Measurements from ENCODE around the gene TWSG1. TPM values are rescaled to one million over a fixed set of nuclear protein-coding genes. Genes with fewer than 3 reads are reported as not detected.

TWSG1 gene
- total and polyA plus RNA-seq, 2 donors (not counting 3 experiments of a cell fraction or from before 2014, with no cell fraction given), result 52.4 to 57.4 TPM

DNA sequence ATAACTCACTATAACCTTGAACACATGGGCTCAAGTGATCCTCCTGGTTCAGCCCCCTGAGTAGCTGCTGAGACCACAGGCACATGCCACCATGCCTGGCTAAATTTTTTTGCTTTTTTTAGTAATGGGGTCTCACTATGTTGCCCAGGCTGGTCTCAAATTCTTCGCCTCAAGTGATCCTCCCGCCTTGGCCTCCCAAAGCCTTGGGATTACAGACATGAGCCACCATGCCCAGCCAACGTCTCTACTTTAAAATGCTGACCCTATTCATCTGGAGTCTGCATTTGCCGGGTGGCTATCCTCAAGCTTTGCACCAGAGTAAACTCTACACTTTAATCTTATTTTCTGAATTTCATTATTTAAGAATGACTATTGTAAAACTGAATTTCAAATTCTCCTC is 103.1 kb downstream of the TWSG1 start:
- POLR2A ChIA-PET, result no interaction called here
- FAIRE-seq, result no peak
- dilution Hi-C loops (cut with MboI; ENCODE audit: extremely low pct_ligation_motif_present, low sequenced_read_pairs), result no loop called here

DNA sequence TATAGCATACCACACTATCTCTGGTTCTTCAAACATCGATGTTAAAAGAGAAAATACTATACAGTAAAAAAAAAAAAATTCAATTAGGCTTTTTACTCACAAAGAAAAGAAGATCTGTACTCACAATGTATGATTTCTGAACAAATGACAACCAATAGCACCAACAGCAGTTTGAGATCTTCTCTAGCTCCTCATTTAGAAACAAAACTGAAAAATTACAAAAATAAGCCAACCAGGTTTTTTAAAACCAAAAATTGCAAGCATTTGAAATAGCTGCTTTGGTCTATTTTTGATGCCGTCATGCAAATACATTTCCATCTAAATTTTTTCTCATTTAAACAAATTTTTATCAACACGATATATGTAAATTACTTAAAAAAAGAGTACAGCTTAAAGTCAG is 106.5 kb downstream of the TWSG1 start:
- intact Hi-C loops (cut with micrococcal nuclease) (no loop called here), dilution Hi-C loops (cut with MboI; ENCODE audit: extremely low pct_ligation_motif_present, low sequenced_read_pairs) (no loop called here)
- H2AFZ ChIP-seq (ENCODE audit: low read depth, low read length), result no peak overlapping the region
- no peaks in the 10 kb centered on the region for H3K9me1 ChIP-seq (replicated peaks; ENCODE audit: control insufficient read depth, extremely low read depth, insufficient read depth, low read length)
- H3K4me3 ChIP-seq (replicated peaks in 1 of 3; ENCODE audit: insufficient read depth in 1 of 3, low read depth in 1 of 3, low read length in 3 of 3), result no peak overlapping the region
- H3K9me3 ChIP-seq (replicated peaks; ENCODE audit: control insufficient read depth, insufficient read depth, low read length), result no peaks in the 10 kb centered on the region
- H3K4me2 ChIP-seq (ENCODE audit: insufficient read depth, low read length), result no peak overlapping the region
- H3K79me2 ChIP-seq (ENCODE audit: control insufficient read depth, insufficient read depth, low read length), result no peaks in the 10 kb centered on the region
- no peaks in the 10 kb centered on the region for H3K36me3 ChIP-seq (ENCODE audit: control insufficient read depth in 2 of 2, extremely low read depth in 1 of 2, insufficient read depth in 2 of 2, low read length in 2 of 2)
- TF ChIP-seq, protein P1, sequence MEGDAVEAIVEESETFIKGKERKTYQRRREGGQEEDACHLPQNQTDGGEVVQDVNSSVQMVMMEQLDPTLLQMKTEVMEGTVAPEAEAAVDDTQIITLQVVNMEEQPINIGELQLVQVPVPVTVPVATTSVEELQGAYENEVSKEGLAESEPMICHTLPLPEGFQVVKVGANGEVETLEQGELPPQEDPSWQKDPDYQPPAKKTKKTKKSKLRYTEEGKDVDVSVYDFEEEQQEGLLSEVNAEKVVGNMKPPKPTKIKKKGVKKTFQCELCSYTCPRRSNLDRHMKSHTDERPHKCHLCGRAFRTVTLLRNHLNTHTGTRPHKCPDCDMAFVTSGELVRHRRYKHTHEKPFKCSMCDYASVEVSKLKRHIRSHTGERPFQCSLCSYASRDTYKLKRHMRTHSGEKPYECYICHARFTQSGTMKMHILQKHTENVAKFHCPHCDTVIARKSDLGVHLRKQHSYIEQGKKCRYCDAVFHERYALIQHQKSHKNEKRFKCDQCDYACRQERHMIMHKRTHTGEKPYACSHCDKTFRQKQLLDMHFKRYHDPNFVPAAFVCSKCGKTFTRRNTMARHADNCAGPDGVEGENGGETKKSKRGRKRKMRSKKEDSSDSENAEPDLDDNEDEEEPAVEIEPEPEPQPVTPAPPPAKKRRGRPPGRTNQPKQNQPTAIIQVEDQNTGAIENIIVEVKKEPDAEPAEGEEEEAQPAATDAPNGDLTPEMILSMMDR (IDR thresholded peaks at IDR 0.05; ENCODE audit: extremely low read depth in 1 of 2, insufficient read depth in 1 of 2, low read depth in 1 of 2, low read length in 2 of 2), result no peak
- TF ChIP-seq FOS (IDR thresholded peaks at IDR 0.05; ENCODE audit: borderline replicate concordance, insufficient read depth, low read length), result no peak
- no peak for TF ChIP-seq MAX (IDR thresholded peaks at IDR 0.05; ENCODE audit: insufficient read depth, insufficient read length)
- TF ChIP-seq POLR2A (IDR thresholded peaks at IDR 0.05; ENCODE audit: low read depth, low read length), result no peak
- TF ChIP-seq GATA2 (IDR thresholded peaks at IDR 0.05; ENCODE audit: insufficient read depth, insufficient read length, low read depth, low read length), result no peak
- TF ChIP-seq POLR2AphosphoS5 (IDR thresholded peaks at IDR 0.05; ENCODE audit: insufficient read depth, low read depth, low read length), result no peak
- no peak for TF ChIP-seq MYC (IDR thresholded peaks at IDR 0.05; ENCODE audit: low read depth, low read length)
- TF ChIP-seq JUN (IDR thresholded peaks at IDR 0.05; ENCODE audit: borderline replicate concordance, insufficient read depth, insufficient read length, low read depth), result no peak
- no peak for TF ChIP-seq EZH2 (IDR thresholded peaks at IDR 0.05; ENCODE audit: borderline replicate concordance, low read depth, low read length, severe bottlenecking)
- H3K27me3 ChIP-seq (ENCODE audit: control insufficient read depth in 2 of 2, insufficient read depth in 2 of 2, low read length in 2 of 2), result peaks cover 0 to 4% of the 10 kb centered on the region in 2 experiments
- no peaks in the 10 kb centered on the region for H4K20me1 ChIP-seq (replicated peaks; ENCODE audit: control insufficient read depth, extremely low read depth, insufficient read depth, low read length)
- no peak overlapping the region for H3K27ac ChIP-seq (ENCODE audit: insufficient read depth, low read depth, low read length)
- DNase-seq (ENCODE audit: low read depth, low spot score) (no peak), FAIRE-seq (no peak)
- ChIA-PET POLR2A (interaction anchor here (0.7 kb wide), 1 partner anchor 1483 kb away, joined by 3 read pairs; no protein-coding TSS in a partner anchor), CTCF (interaction anchor here (1.5 kb wide), 1 partner anchor 14 kb away, joined by 3 read pairs; no protein-coding TSS in a partner anchor)
- H3K9ac ChIP-seq (replicated peaks; ENCODE audit: extremely low read depth, insufficient read depth, low read length), result no peak overlapping the region
- H3K4me1 ChIP-seq (ENCODE audit: control insufficient read depth, extremely low read depth, insufficient read depth, low read length), result no peaks in the 10 kb centered on the region
- BruUV-seq (replicated peaks), result no TSS peak

More for the DNA sequence above, 103.1 kb downstream of the TWSG1 start:
- no peak overlapping the region for H3K27ac ChIP-seq (ENCODE audit: insufficient read depth, low read depth, low read length)
- no peak overlapping the region for H2AFZ ChIP-seq (ENCODE audit: low read depth, low read length)
- H3K27me3 ChIP-seq (ENCODE audit: control insufficient read depth in 2 of 2, insufficient read depth in 2 of 2, low read length in 2 of 2), result peaks cover 0 to 1% of the 10 kb centered on the region in 2 experiments
- no peak overlapping the region for H3K4me3 ChIP-seq (replicated peaks in 1 of 3; ENCODE audit: insufficient read depth in 1 of 3, low read depth in 1 of 3, low read length in 3 of 3)
- no peaks in the 10 kb centered on the region for H3K9me3 ChIP-seq (replicated peaks; ENCODE audit: control insufficient read depth, insufficient read depth, low read length)
- no peak overlapping the region for H3K9ac ChIP-seq (replicated peaks; ENCODE audit: extremely low read depth, insufficient read depth, low read length)
- CTCF ChIA-PET, result interaction anchor here (1.3 kb wide), 1 partner anchor 11 kb away, joined by 3 read pairs; no protein-coding TSS in a partner anchor
- no peaks in the 10 kb centered on the region for H4K20me1 ChIP-seq (replicated peaks; ENCODE audit: control insufficient read depth, extremely low read depth, insufficient read depth, low read length)
- intact Hi-C loops (cut with micrococcal nuclease), result loop anchor here (2.0 kb wide), 1 partner anchor 21 kb away; no protein-coding TSS in a partner anchor
- H3K4me2 ChIP-seq (ENCODE audit: insufficient read depth, low read length), result no peak overlapping the region
- H3K79me2 ChIP-seq (ENCODE audit: control insufficient read depth, insufficient read depth, low read length), result no peaks in the 10 kb centered on the region
- no peak for DNase-seq (ENCODE audit: low read depth, low spot score)
- no peak for TF ChIP-seq GATA2 (IDR thresholded peaks at IDR 0.05; ENCODE audit: insufficient read depth, insufficient read length, low read depth, low read length)
- no peaks in the 10 kb centered on the region for H3K9me1 ChIP-seq (replicated peaks; ENCODE audit: control insufficient read depth, extremely low read depth, insufficient read depth, low read length)
- BruUV-seq (replicated peaks), result no TSS peak
- H3K4me1 ChIP-seq (ENCODE audit: control insufficient read depth, extremely low read depth, insufficient read depth, low read length), result no peaks in the 10 kb centered on the region
- H3K36me3 ChIP-seq (ENCODE audit: control insufficient read depth in 2 of 2, extremely low read depth in 1 of 2, insufficient read depth in 2 of 2, low read length in 2 of 2), result no peaks in the 10 kb centered on the region
